Thyroid gland (tissue), 4 donors: ENCODE measurements around the gene CNTNAP4. TPM values are rescaled to one million over a fixed set of nuclear protein-coding genes. Genes with fewer than 3 reads are reported as not detected.

Experiments used
- DNase-seq, 2 donors: peaks; one replicate each; pipeline ENCODE4 v3.0.0-alpha.2; 2019
- H3K27ac ChIP-seq, 3 donors: fragments of 200-600 bp; sonication (generic); 1 replicate in 2 of 3; 2 replicates in 1 of 3; pipeline ENCODE4 v1.5.1; 2016 to 2019; ENCODE audit warnings: mild to moderate bottlenecking in 1 of 3, moderate library complexity in 1 of 3
- H3K27me3 ChIP-seq: fragments of 200-600 bp; sonication (generic); one replicate; pipeline ENCODE4 v1.5.1; 2019
- H3K36me3 ChIP-seq, 2 donors: fragments of 200-600 bp; sonication (generic); one replicate each; pipeline ENCODE4 v1.5.1; 2016 to 2019
- H3K4me1 ChIP-seq, 2 donors: fragments of 200-600 bp; sonication (generic); one replicate each; pipeline ENCODE4 v1.5.1; 2017 to 2019
- H3K4me3 ChIP-seq, 3 donors: fragments of 200-600 bp; sonication (generic); replicated peaks in 1 of 3; 1 replicate in 2 of 3; 2 replicates in 1 of 3; pipeline ENCODE4 v1.5.1; 2016; ENCODE audit warnings: mild to moderate bottlenecking in 1 of 3
- H3K9me3 ChIP-seq: fragments of 200-600 bp; sonication (generic); one replicate; pipeline ENCODE4 v1.5.1; 2017
- CTCF ChIP-seq, 6 experiments: fragments of 200-600 bp in 3 of 6; fragments of 450-650 bp in 3 of 6; sonication (generic) in 3 of 6; IDR thresholded peaks; one replicate each; pipeline ENCODE4 v1.5.1; 2016 to 2019; ENCODE audit warnings: antibody characterized with exemption in 6 of 6, mild to moderate bottlenecking in 2 of 6, inconsistent platforms in 1 of 6, moderate library complexity in 1 of 6
- POLR2A ChIP-seq, 2 donors: fragments of 450-650 bp; IDR thresholded peaks; one replicate each; pipeline ENCODE4 v1.6.1; 2017; ENCODE audit warnings: antibody characterized with exemption in 2 of 2, mild to moderate bottlenecking in 2 of 2, moderate library complexity in 1 of 2
- WGBS, 2 donors: methylation state at CpG; one replicate each; pipeline ENCODE4 v1.1.5; 2017; 5-methylcytosine and 5-hydroxymethylcytosine counted together
- intact Hi-C: fragments of 100-400 bp; cut with DNase I; formaldehyde crosslinking; loops from one replicate; pipeline ENCODE4 v1.15.1; 2023
- total RNA-seq, 4 donors: library from RNA; depleted of rRNA; stranded (reverse); fragments of >200 nt; gene quantifications; one replicate each; pipeline ENCODE4 v1.2.3, GENCODE V29; 2016

Gene CNTNAP4
- total RNA-seq, 4 donors from 2014 or later: not detected

GRCh38 chr16:76335180-76335974 is 58.2 kb downstream of the CNTNAP4 start:
- H3K27ac ChIP-seq: no peak overlapping the region
- no peak for DNase-seq
- H3K9me3 ChIP-seq: no peaks in the 10 kb centered on the region
- H3K4me1 ChIP-seq: no peaks in the 10 kb centered on the region
- WGBS, 2 donors: 68 to 82% methylated on average over 3 of the region's 3 CpGs
- TF ChIP-seq CTCF (IDR thresholded peaks at IDR 0.05): no peak
- TF ChIP-seq POLR2A (IDR thresholded peaks at IDR 0.05): no peak
- no peak overlapping the region for H3K4me3 ChIP-seq
- H3K36me3 ChIP-seq: no peaks in the 10 kb centered on the region
- H3K27me3 ChIP-seq: no peaks in the 10 kb centered on the region
- intact Hi-C loops: no loop called here

GRCh38 chr16:76336112-76336511 is 58.9 kb downstream of the CNTNAP4 start:
- no peaks in the 10 kb centered on the region for H3K4me1 ChIP-seq
- 61 to 74% methylated on average over 1 of the region's 1 CpG for WGBS, 2 donors
- no peak for DNase-seq
- H3K4me3 ChIP-seq: no peak overlapping the region
- no peaks in the 10 kb centered on the region for H3K27me3 ChIP-seq
- no peaks in the 10 kb centered on the region for H3K9me3 ChIP-seq
- TF ChIP-seq CTCF (IDR thresholded peaks at IDR 0.05) (no peak), POLR2A (IDR thresholded peaks at IDR 0.05) (no peak)
- no peaks in the 10 kb centered on the region for H3K36me3 ChIP-seq
- no peak overlapping the region for H3K27ac ChIP-seq
- intact Hi-C loops: no loop called here

GRCh38 chr16:76338472-76338871 is 61.3 kb downstream of the CNTNAP4 start:
- intact Hi-C loops: no loop called here

GRCh38 chr16:76343769-76344168 is 66.6 kb downstream of the CNTNAP4 start:
- intact Hi-C loops: no loop called here
- no peak for DNase-seq
- H3K4me3 ChIP-seq: no peak overlapping the region
- no peak overlapping the region for H3K27ac ChIP-seq
- H3K36me3 ChIP-seq: no peaks in the 10 kb centered on the region
- H3K4me1 ChIP-seq: no peaks in the 10 kb centered on the region
- 72% methylated on average over 3 of the region's 3 CpGs for WGBS, 2 donors
- TF ChIP-seq POLR2A (IDR thresholded peaks at IDR 0.05): no peak
- no peak for TF ChIP-seq CTCF (IDR thresholded peaks at IDR 0.05)
- H3K9me3 ChIP-seq: no peaks in the 10 kb centered on the region
- no peaks in the 10 kb centered on the region for H3K27me3 ChIP-seq

More at GRCh38 chr16:76338472-76338871, 61.3 kb downstream of the CNTNAP4 start:
- Histone ChIP-seq H3K27ac (no peak overlapping the region), H3K4me3 (no peak overlapping the region), H3K4me1 (no peaks in the 10 kb centered on the region), H3K36me3 (no peaks in the 10 kb centered on the region), H3K27me3 (no peaks in the 10 kb centered on the region), H3K9me3 (no peaks in the 10 kb centered on the region)
- DNase-seq: no peak
- TF ChIP-seq POLR2A (IDR thresholded peaks at IDR 0.05) (no peak), CTCF (IDR thresholded peaks at IDR 0.05) (no peak)

GRCh38 chr16:76345163-76345661 is 68.0 kb downstream of the CNTNAP4 start:
- WGBS, 2 donors: 61% methylated on average over 3 of the region's 3 CpGs
- no peaks in the 10 kb centered on the region for H3K9me3 ChIP-seq
- no peak for TF ChIP-seq CTCF (IDR thresholded peaks at IDR 0.05)
- no peak overlapping the region for H3K4me3 ChIP-seq
- H3K27me3 ChIP-seq: no peaks in the 10 kb centered on the region
- no peaks in the 10 kb centered on the region for H3K4me1 ChIP-seq
- H3K36me3 ChIP-seq: no peaks in the 10 kb centered on the region
- intact Hi-C loops: no loop called here
- no peak overlapping the region for H3K27ac ChIP-seq
- DNase-seq: peak; percentile 11 to 22
